ENCODE results near the gene USP44.

USP44 gene

GRCh38 chr12:95541436-95541835 lies 9.8 kb downstream of the USP44 start:
- Mint-ChIP-seq H3K27me3 (ENCODE audit: low read depth) (no peaks in the 10 kb centered on the region), H3K4me3 (no peak overlapping the region), H3K27ac (no peak overlapping the region), H3K36me3 (ENCODE audit: low read depth) (no peaks in the 10 kb centered on the region), H3K4me1 (ENCODE audit: low read depth) (peaks cover 1% of the 10 kb centered on the region), H3K9me3 (no peaks in the 10 kb centered on the region)

GRCh38 chr12:95538656-95539055 lies 12.6 kb downstream of the USP44 start:
- no peaks in the 10 kb centered on the region for H3K27me3 Mint-ChIP-seq (ENCODE audit: low read depth)
- no peaks in the 10 kb centered on the region for H3K36me3 Mint-ChIP-seq (ENCODE audit: low read depth)
- H3K27ac Mint-ChIP-seq, result no peak overlapping the region
- no peaks in the 10 kb centered on the region for H3K9me3 Mint-ChIP-seq
- no peak overlapping the region for H3K4me3 Mint-ChIP-seq
- peaks cover 1% of the 10 kb centered on the region for H3K4me1 Mint-ChIP-seq (ENCODE audit: low read depth)

- Mint-ChIP-seq H3K27ac (no peak overlapping the region), H3K4me3 (no peak overlapping the region), H3K27me3 (ENCODE audit: low read depth) (no peaks in the 10 kb centered on the region), H3K4me1 (ENCODE audit: low read depth) (peaks cover 1% of the 10 kb centered on the region), H3K9me3 (no peaks in the 10 kb centered on the region), H3K36me3 (ENCODE audit: low read depth) (no peaks in the 10 kb centered on the region)
These were observed 13.3 kb downstream of the USP44 start for GRCh38 chr12:95538006-95538405.

GRCh38 chr12:95533985-95534384 lies 17.3 kb downstream of the USP44 start:
- no peak overlapping the region for H3K4me3 Mint-ChIP-seq
- H3K9me3 Mint-ChIP-seq, result no peaks in the 10 kb centered on the region
- no peak overlapping the region for H3K27ac Mint-ChIP-seq
- H3K4me1 Mint-ChIP-seq (ENCODE audit: low read depth), result peaks cover 1% of the 10 kb centered on the region
- no peaks in the 10 kb centered on the region for H3K27me3 Mint-ChIP-seq (ENCODE audit: low read depth)
- no peaks in the 10 kb centered on the region for H3K36me3 Mint-ChIP-seq (ENCODE audit: low read depth)

- no peak overlapping the region for H3K4me3 Mint-ChIP-seq
- H3K27me3 Mint-ChIP-seq (ENCODE audit: low read depth), result no peaks in the 10 kb centered on the region
- peaks cover 1% of the 10 kb centered on the region for H3K4me1 Mint-ChIP-seq (ENCODE audit: low read depth)
- H3K36me3 Mint-ChIP-seq (ENCODE audit: low read depth), result no peaks in the 10 kb centered on the region
- no peaks in the 10 kb centered on the region for H3K9me3 Mint-ChIP-seq
- no peak overlapping the region for H3K27ac Mint-ChIP-seq
These were observed 18.4 kb downstream of the USP44 start for GRCh38 chr12:95532851-95533250.

GRCh38 chr12:95529693-95530225 lies 21.5 kb downstream of the USP44 start:
- peaks cover 1% of the 10 kb centered on the region for H3K4me1 Mint-ChIP-seq (ENCODE audit: low read depth)
- H3K9me3 Mint-ChIP-seq, result no peaks in the 10 kb centered on the region
- H3K4me3 Mint-ChIP-seq, result no peak overlapping the region
- H3K36me3 Mint-ChIP-seq (ENCODE audit: low read depth), result no peaks in the 10 kb centered on the region
- no peaks in the 10 kb centered on the region for H3K27me3 Mint-ChIP-seq (ENCODE audit: low read depth)
- no peak overlapping the region for H3K27ac Mint-ChIP-seq

- H3K36me3 Mint-ChIP-seq (ENCODE audit: low read depth), result no peaks in the 10 kb centered on the region
- H3K27ac Mint-ChIP-seq, result no peak overlapping the region
- no peak overlapping the region for H3K4me3 Mint-ChIP-seq
- H3K27me3 Mint-ChIP-seq (ENCODE audit: low read depth), result no peaks in the 10 kb centered on the region
- no peaks in the 10 kb centered on the region for H3K4me1 Mint-ChIP-seq (ENCODE audit: low read depth)
- no peaks in the 10 kb centered on the region for H3K9me3 Mint-ChIP-seq
These were observed 22.8 kb downstream of the USP44 start for GRCh38 chr12:95528431-95528830.

GRCh38 chr12:95522692-95523091 lies 28.6 kb downstream of the USP44 start:
- Mint-ChIP-seq H3K4me3 (no peak overlapping the region), H3K9me3 (no peaks in the 10 kb centered on the region), H3K27me3 (ENCODE audit: low read depth) (no peaks in the 10 kb centered on the region), H3K4me1 (ENCODE audit: low read depth) (no peaks in the 10 kb centered on the region), H3K27ac (no peak overlapping the region), H3K36me3 (ENCODE audit: low read depth) (peaks cover 7% of the 10 kb centered on the region)

- Mint-ChIP-seq H3K27ac (no peak overlapping the region), H3K4me1 (ENCODE audit: low read depth) (peaks cover 1% of the 10 kb centered on the region), H3K27me3 (ENCODE audit: low read depth) (no peaks in the 10 kb centered on the region), H3K36me3 (ENCODE audit: low read depth) (peaks cover 9% of the 10 kb centered on the region), H3K9me3 (no peaks in the 10 kb centered on the region), H3K4me3 (no peak overlapping the region)
These were observed 30.5 kb downstream of the USP44 start for GRCh38 chr12:95520816-95521215.

- H3K27me3 Mint-ChIP-seq (ENCODE audit: low read depth), result no peaks in the 10 kb centered on the region
- no peak overlapping the region for H3K27ac Mint-ChIP-seq
- H3K4me3 Mint-ChIP-seq, result no peak overlapping the region
- H3K36me3 Mint-ChIP-seq (ENCODE audit: low read depth), result peaks cover 17% of the 10 kb centered on the region
- H3K4me1 Mint-ChIP-seq (ENCODE audit: low read depth), result peaks cover 1% of the 10 kb centered on the region
- no peaks in the 10 kb centered on the region for H3K9me3 Mint-ChIP-seq
These were observed 32.3 kb downstream of the USP44 start for GRCh38 chr12:95518944-95519343.

GRCh38 chr12:95517246-95517645 lies 34.0 kb downstream of the USP44 start:
- Mint-ChIP-seq H3K4me3 (no peak overlapping the region), H3K36me3 (ENCODE audit: low read depth) (peaks cover 26% of the 10 kb centered on the region), H3K9me3 (no peaks in the 10 kb centered on the region), H3K27me3 (ENCODE audit: low read depth) (no peaks in the 10 kb centered on the region), H3K4me1 (ENCODE audit: low read depth) (peaks cover 1% of the 10 kb centered on the region), H3K27ac (no peak overlapping the region)

- Mint-ChIP-seq H3K27me3 (ENCODE audit: low read depth) (no peaks in the 10 kb centered on the region), H3K4me3 (no peak overlapping the region), H3K9me3 (no peaks in the 10 kb centered on the region), H3K36me3 (ENCODE audit: low read depth) (peaks cover 28% of the 10 kb centered on the region), H3K27ac (no peak overlapping the region), H3K4me1 (ENCODE audit: low read depth) (peaks cover 1% of the 10 kb centered on the region)
These were observed 34.5 kb downstream of the USP44 start for GRCh38 chr12:95516757-95517156.

- Mint-ChIP-seq H3K4me3 (no peak overlapping the region), H3K27ac (no peak overlapping the region), H3K36me3 (ENCODE audit: low read depth) (peaks cover 33% of the 10 kb centered on the region), H3K27me3 (ENCODE audit: low read depth) (no peaks in the 10 kb centered on the region), H3K9me3 (no peaks in the 10 kb centered on the region), H3K4me1 (ENCODE audit: low read depth) (peaks cover 1% of the 10 kb centered on the region)
These were observed 36.1 kb downstream of the USP44 start for GRCh38 chr12:95515197-95515596.

- Mint-ChIP-seq H3K4me3 (no peak overlapping the region), H3K9me3 (no peaks in the 10 kb centered on the region), H3K27me3 (ENCODE audit: low read depth) (no peaks in the 10 kb centered on the region), H3K27ac (no peak overlapping the region), H3K4me1 (ENCODE audit: low read depth) (peaks cover 1% of the 10 kb centered on the region), H3K36me3 (ENCODE audit: low read depth) (peaks cover 41% of the 10 kb centered on the region)
These were observed 37.7 kb downstream of the USP44 start for GRCh38 chr12:95513599-95513998.

GRCh38 chr12:95511977-95512376 lies 39.3 kb downstream of the USP44 start:
- H3K4me1 Mint-ChIP-seq (ENCODE audit: low read depth), result peaks cover 1% of the 10 kb centered on the region
- H3K9me3 Mint-ChIP-seq, result no peaks in the 10 kb centered on the region
- no peaks in the 10 kb centered on the region for H3K27me3 Mint-ChIP-seq (ENCODE audit: low read depth)
- peaks cover 50% of the 10 kb centered on the region for H3K36me3 Mint-ChIP-seq (ENCODE audit: low read depth)
- no peak overlapping the region for H3K27ac Mint-ChIP-seq
- H3K4me3 Mint-ChIP-seq, result no peak overlapping the region

GRCh38 chr12:95509300-95509699 lies 42.0 kb downstream of the USP44 start:
- H3K4me1 Mint-ChIP-seq (ENCODE audit: low read depth), result no peaks in the 10 kb centered on the region
- no peak overlapping the region for H3K4me3 Mint-ChIP-seq
- no peaks in the 10 kb centered on the region for H3K9me3 Mint-ChIP-seq
- H3K27me3 Mint-ChIP-seq (ENCODE audit: low read depth), result no peaks in the 10 kb centered on the region
- no peak overlapping the region for H3K27ac Mint-ChIP-seq
- peaks cover 55% of the 10 kb centered on the region for H3K36me3 Mint-ChIP-seq (ENCODE audit: low read depth)
